SK-N-SH treated with all-trans-retinoic acid at 6 μM for 48 hours (cell line): ENCODE results near the gene HIPK3.
"Not testable (repeated sequence)": the region's sequence is repeated elsewhere in the genome, so short reads cannot be mapped to it uniquely, and the experiment has no call there.

Source experiments
- ARNTL ChIP-seq: fragments of 450-650 bp; formaldehyde crosslinking; IDR thresholded peaks from 2 replicates; pipeline ENCODE4 v1.5.0; 2020; ENCODE audit warnings: low read depth, mild to moderate bottlenecking, moderate library complexity, borderline replicate concordance
- ISL1 ChIP-seq: fragments of 250-450 bp; sonication (Bioruptor Pico); IDR thresholded peaks from 2 replicates; pipeline ENCODE4 v2.1.2; 2022; ENCODE audit warnings: mild to moderate bottlenecking, moderate library complexity
- SNAI2 ChIP-seq: fragments of 250-450 bp; sonication (Bioruptor Pico); IDR thresholded peaks from 2 replicates; pipeline ENCODE4 v1.5.0; 2020; ENCODE audit warnings: mild to moderate bottlenecking, moderate library complexity
- TCF4 ChIP-seq: fragments of 250-450 bp; sonication (Bioruptor Pico); IDR thresholded peaks from 2 replicates; pipeline ENCODE4 v1.8.0; 2021; ENCODE audit warnings: mild to moderate bottlenecking, moderate library complexity, borderline replicate concordance
- TSHZ2 ChIP-seq: fragments of 250-450 bp; sonication (Bioruptor Pico); IDR thresholded peaks from 2 replicates; pipeline ENCODE4 v1.5.0; 2020; ENCODE audit warnings: mild to moderate bottlenecking, moderate library complexity
- ZC3H10 ChIP-seq: fragments of 250-450 bp; sonication (Bioruptor Pico); IDR thresholded peaks from 2 replicates; pipeline ENCODE4 v1.5.1; 2021; ENCODE audit warnings: mild to moderate bottlenecking, moderate library complexity
- ZFP3 ChIP-seq: fragments of 250-450 bp; sonication (Bioruptor Pico); IDR thresholded peaks from 2 replicates; pipeline ENCODE4 v1.5.0; 2020; ENCODE audit warnings: mild to moderate bottlenecking, moderate library complexity
- ZNF70 ChIP-seq: fragments of 450-650 bp; formaldehyde crosslinking; IDR thresholded peaks from 2 replicates; pipeline ENCODE4 v1.5.0; 2020; ENCODE audit warnings: mild to moderate bottlenecking, moderate library complexity
- TF ChIP-seq, protein P1 (sequence below): fragments of 250-450 bp; sonication (Bioruptor Pico); IDR thresholded peaks from 2 replicates; pipeline ENCODE4 v1.8.0; 2020; ENCODE audit warnings: mild to moderate bottlenecking, moderate library complexity, borderline replicate concordance

GRCh38 chr11:33216676-33217075 lies 40.5 kb upstream of the HIPK3 start:
- not testable (repeated sequence) for TF ChIP-seq ARNTL (CRISPR knock-in tag); ZFP3 (CRISPR knock-in tag); ISL1; SNAI2 (CRISPR knock-in tag); TSHZ2 (CRISPR knock-in tag); ZC3H10; TCF4 (CRISPR knock-in tag); ZNF70
- TF ChIP-seq, protein P1, sequence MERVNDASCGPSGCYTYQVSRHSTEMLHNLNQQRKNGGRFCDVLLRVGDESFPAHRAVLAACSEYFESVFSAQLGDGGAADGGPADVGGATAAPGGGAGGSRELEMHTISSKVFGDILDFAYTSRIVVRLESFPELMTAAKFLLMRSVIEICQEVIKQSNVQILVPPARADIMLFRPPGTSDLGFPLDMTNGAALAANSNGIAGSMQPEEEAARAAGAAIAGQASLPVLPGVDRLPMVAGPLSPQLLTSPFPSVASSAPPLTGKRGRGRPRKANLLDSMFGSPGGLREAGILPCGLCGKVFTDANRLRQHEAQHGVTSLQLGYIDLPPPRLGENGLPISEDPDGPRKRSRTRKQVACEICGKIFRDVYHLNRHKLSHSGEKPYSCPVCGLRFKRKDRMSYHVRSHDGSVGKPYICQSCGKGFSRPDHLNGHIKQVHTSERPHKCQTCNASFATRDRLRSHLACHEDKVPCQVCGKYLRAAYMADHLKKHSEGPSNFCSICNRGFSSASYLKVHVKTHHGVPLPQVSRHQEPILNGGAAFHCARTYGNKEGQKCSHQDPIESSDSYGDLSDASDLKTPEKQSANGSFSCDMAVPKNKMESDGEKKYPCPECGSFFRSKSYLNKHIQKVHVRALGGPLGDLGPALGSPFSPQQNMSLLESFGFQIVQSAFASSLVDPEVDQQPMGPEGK (CRISPR knock-in tag): not testable (repeated sequence)
